Vagina (tissue), 2 donors: ENCODE measurements around the gene JAG1. TPM values are rescaled to one million over a fixed set of nuclear protein-coding genes. Genes with fewer than 3 reads are reported as not detected.

Experiments used
- DNase-seq, 2 donors: peaks; one replicate each; pipeline ENCODE4 v3.0.0-alpha.2; 2017; ENCODE audit errors: extremely low spot score in 2 of 2
- H3K27ac ChIP-seq: fragments of 200-600 bp; sonication (generic); one replicate; pipeline ENCODE4 v1.5.1; 2019
- H3K27me3 ChIP-seq: fragments of 200-600 bp; sonication (generic); one replicate; pipeline ENCODE4 v1.5.1; 2019
- H3K36me3 ChIP-seq, 2 donors: fragments of 200-600 bp; sonication (generic); one replicate each; pipeline ENCODE4 v1.5.1; 2017 to 2019
- H3K4me1 ChIP-seq: fragments of 200-600 bp; sonication (generic); one replicate; pipeline ENCODE4 v1.5.1; 2019
- H3K4me3 ChIP-seq, 2 donors: fragments of 200-600 bp; sonication (generic); 1 replicate in 1 of 2; 2 replicates in 1 of 2; pipeline ENCODE4 v1.5.1; 2016 to 2019
- H3K9me3 ChIP-seq: fragments of 200-600 bp; sonication (generic); one replicate; pipeline ENCODE4 v1.5.1; 2019
- CTCF ChIP-seq, 3 experiments: fragments of 450-650 bp in 2 of 3; fragments of 200-600 bp in 1 of 3; sonication (generic) in 1 of 3; IDR thresholded peaks; one replicate each; pipeline ENCODE4 v1.5.1; 2017 to 2019; ENCODE audit warnings: antibody characterized with exemption in 3 of 3, mild to moderate bottlenecking in 2 of 3, moderate library complexity in 2 of 3
- POLR2A ChIP-seq, 2 donors: fragments of 450-650 bp; IDR thresholded peaks; one replicate each; pipeline ENCODE4 v1.6.1; 2017; ENCODE audit warnings: antibody characterized with exemption in 2 of 2, mild to moderate bottlenecking in 2 of 2, moderate library complexity in 2 of 2
- POLR2AphosphoS5 ChIP-seq, 2 donors: sonication (generic); formaldehyde crosslinking; IDR thresholded peaks; one replicate each; pipeline ENCODE4 v1.9.0; 2017; ENCODE audit warnings: antibody characterized with exemption in 2 of 2, mild to moderate bottlenecking in 2 of 2, low read depth in 1 of 2; ENCODE audit not compliant: insufficient read depth in 1 of 2
- intact Hi-C: fragments of 100-400 bp; cut with DNase I; formaldehyde crosslinking; loops from one replicate; pipeline ENCODE4 v1.15.1; 2023
- total RNA-seq: library from RNA; depleted of rRNA; stranded (reverse); fragments of >200 nt; gene quantifications from one replicate; pipeline ENCODE4 v1.2.3, GENCODE V29; 2016

JAG1 gene
- total RNA-seq, 1 donor from 2014 or later: 185 TPM

GRCh38 chr20:10669843-10670446 lies 3.9 kb downstream of the JAG1 start:
- peak overlapping the region; percentile 97 for H3K27ac ChIP-seq
- H3K36me3 ChIP-seq: peaks cover 0 to 14% of the 10 kb centered on the region in 2 donors
- intact Hi-C loops: loop anchor here (2.0 to 10.0 kb wide), 3 partner anchors 115 to 605 kb away; no protein-coding TSS in a partner anchor
- peak overlapping the region; percentile 91 to 97 for H3K4me3 ChIP-seq
- TF ChIP-seq POLR2A (IDR thresholded peaks at IDR 0.05) (no peak), POLR2AphosphoS5 (IDR thresholded peaks at IDR 0.05; ENCODE audit: insufficient read depth in 1 of 2, low read depth in 1 of 2) (no peak)
- no peaks in the 10 kb centered on the region for H3K9me3 ChIP-seq
- peaks cover 54% of the 10 kb centered on the region for H3K4me1 ChIP-seq
- no peak for DNase-seq
- H3K27me3 ChIP-seq: no peaks in the 10 kb centered on the region

- Histone ChIP-seq H3K36me3 (peaks cover 0 to 14% of the 10 kb centered on the region in 2 donors), H3K4me3 (peak overlapping the region in 1 of 2 donors; percentile 91), H3K9me3 (no peaks in the 10 kb centered on the region), H3K4me1 (peaks cover 64% of the 10 kb centered on the region), H3K27me3 (no peaks in the 10 kb centered on the region), H3K27ac (peak overlapping the region; percentile 97)
- DNase-seq: no peak
- intact Hi-C loops: no loop called here
- TF ChIP-seq POLR2AphosphoS5 (IDR thresholded peaks at IDR 0.05; ENCODE audit: insufficient read depth in 1 of 2, low read depth in 1 of 2) (no peak), POLR2A (IDR thresholded peaks at IDR 0.05) (no peak), CTCF (IDR thresholded peaks at IDR 0.05) (no peak)
These were observed 5.0 kb downstream of the JAG1 start for GRCh38 chr20:10668677-10669368.

- Histone ChIP-seq H3K36me3 (peaks cover 0 to 17% of the 10 kb centered on the region in 2 donors), H3K27ac (peak overlapping the region; percentile 97), H3K4me3 (peak overlapping the region; percentile 4 to 91), H3K27me3 (no peaks in the 10 kb centered on the region), H3K4me1 (peaks cover 76% of the 10 kb centered on the region), H3K9me3 (no peaks in the 10 kb centered on the region)
- no peak for TF ChIP-seq CTCF (IDR thresholded peaks at IDR 0.05)
- no peak for TF ChIP-seq POLR2A (IDR thresholded peaks at IDR 0.05)
- no peak for TF ChIP-seq POLR2AphosphoS5 (IDR thresholded peaks at IDR 0.05; ENCODE audit: insufficient read depth in 1 of 2, low read depth in 1 of 2)
- intact Hi-C loops: no loop called here
- no peak for DNase-seq
These were observed 6.1 kb downstream of the JAG1 start for GRCh38 chr20:10667560-10668167.

GRCh38 chr20:10667077-10667401 lies 6.8 kb downstream of the JAG1 start:
- intact Hi-C loops: no loop called here
- H3K4me1 ChIP-seq: peaks cover 82% of the 10 kb centered on the region
- TF ChIP-seq POLR2AphosphoS5 (IDR thresholded peaks at IDR 0.05; ENCODE audit: insufficient read depth in 1 of 2, low read depth in 1 of 2) (peak in 1 of 2 donors; percentile 47), POLR2A (IDR thresholded peaks at IDR 0.05) (no peak)
- H3K4me3 ChIP-seq: peak overlapping the region; percentile 4 to 91
- peaks cover 0 to 23% of the 10 kb centered on the region in 2 donors for H3K36me3 ChIP-seq
- H3K27me3 ChIP-seq: no peaks in the 10 kb centered on the region
- H3K9me3 ChIP-seq: no peaks in the 10 kb centered on the region
- no peak for DNase-seq
- H3K27ac ChIP-seq: peak overlapping the region; percentile 97

- Histone ChIP-seq H3K27me3 (no peaks in the 10 kb centered on the region), H3K4me1 (peaks cover 88% of the 10 kb centered on the region), H3K4me3 (peak overlapping the region; percentile 4 to 91), H3K9me3 (no peaks in the 10 kb centered on the region), H3K36me3 (peaks cover 0 to 29% of the 10 kb centered on the region in 2 donors), H3K27ac (peak overlapping the region; percentile 97)
- no peak for DNase-seq
- intact Hi-C loops: no loop called here
- no peak for TF ChIP-seq POLR2A (IDR thresholded peaks at IDR 0.05)
- TF ChIP-seq CTCF (IDR thresholded peaks at IDR 0.05): no peak
- TF ChIP-seq POLR2AphosphoS5 (IDR thresholded peaks at IDR 0.05; ENCODE audit: insufficient read depth in 1 of 2, low read depth in 1 of 2): no peak
These were observed 7.3 kb downstream of the JAG1 start for GRCh38 chr20:10666221-10667076.
